GM12892 (cell line): ENCODE measurements around the gene POP5.
"Not testable (repeated sequence)": the region's sequence is repeated elsewhere in the genome, so short reads cannot be mapped to it uniquely, and the experiment has no call there.

ENCODE experiments used
- POLR2A ChIP-seq: IDR thresholded peaks from 2 replicates; pipeline ENCODE4 v1.6.1; 2011; ENCODE audit warnings: low read depth, low read length, control low read depth
- POLR2AphosphoS5 ChIP-seq: IDR thresholded peaks from 2 replicates; pipeline ENCODE4 v1.6.1; 2011; ENCODE audit warnings: low read depth, low read length, control low read depth
- TAF1 ChIP-seq: IDR thresholded peaks from 2 replicates; pipeline ENCODE4 v1.6.1; 2011; ENCODE audit warnings: low read depth, mild to moderate bottlenecking, control low read depth, low read length, borderline replicate concordance

GRCh38 chr12:120602416-120602815 lies 21.2 kb upstream of the POP5 start:
- TF ChIP-seq POLR2A, TAF1, POLR2AphosphoS5: not testable (repeated sequence)
